GM12873 (cell line): Measurements from ENCODE around the gene GYG1.

Experiments
- TF ChIP-seq, protein P1 (sequence below): IDR thresholded peaks from 2 replicates; pipeline ENCODE4 v1.5.1; 2012; ENCODE audit warnings: low read depth, mild to moderate bottlenecking, moderate library complexity, low read length, control low read depth; ENCODE audit not compliant: insufficient read depth; ENCODE audit errors: missing control alignments

Gene GYG1

DNA sequence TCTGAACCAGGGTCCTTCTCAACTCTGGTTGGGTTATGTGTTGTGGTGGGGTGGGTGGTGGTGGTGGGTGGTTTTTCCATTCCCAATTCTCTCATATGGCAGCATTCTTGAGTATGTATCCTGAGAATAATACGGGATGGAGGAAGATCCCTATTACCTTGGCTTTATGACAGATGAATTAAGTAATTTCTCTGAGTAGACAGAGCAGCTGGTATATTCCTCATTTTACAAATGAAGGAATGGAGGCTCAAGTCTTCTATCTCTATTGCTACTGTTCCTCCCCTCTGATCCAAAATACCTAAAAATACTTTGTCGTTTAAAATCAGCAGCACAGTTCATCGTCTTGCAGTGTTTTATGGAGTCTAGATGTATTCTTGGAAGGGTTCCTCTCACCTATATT, 10.4 kb downstream of the GYG1 start:
- TF ChIP-seq, protein P1, sequence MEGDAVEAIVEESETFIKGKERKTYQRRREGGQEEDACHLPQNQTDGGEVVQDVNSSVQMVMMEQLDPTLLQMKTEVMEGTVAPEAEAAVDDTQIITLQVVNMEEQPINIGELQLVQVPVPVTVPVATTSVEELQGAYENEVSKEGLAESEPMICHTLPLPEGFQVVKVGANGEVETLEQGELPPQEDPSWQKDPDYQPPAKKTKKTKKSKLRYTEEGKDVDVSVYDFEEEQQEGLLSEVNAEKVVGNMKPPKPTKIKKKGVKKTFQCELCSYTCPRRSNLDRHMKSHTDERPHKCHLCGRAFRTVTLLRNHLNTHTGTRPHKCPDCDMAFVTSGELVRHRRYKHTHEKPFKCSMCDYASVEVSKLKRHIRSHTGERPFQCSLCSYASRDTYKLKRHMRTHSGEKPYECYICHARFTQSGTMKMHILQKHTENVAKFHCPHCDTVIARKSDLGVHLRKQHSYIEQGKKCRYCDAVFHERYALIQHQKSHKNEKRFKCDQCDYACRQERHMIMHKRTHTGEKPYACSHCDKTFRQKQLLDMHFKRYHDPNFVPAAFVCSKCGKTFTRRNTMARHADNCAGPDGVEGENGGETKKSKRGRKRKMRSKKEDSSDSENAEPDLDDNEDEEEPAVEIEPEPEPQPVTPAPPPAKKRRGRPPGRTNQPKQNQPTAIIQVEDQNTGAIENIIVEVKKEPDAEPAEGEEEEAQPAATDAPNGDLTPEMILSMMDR: no peak

DNA sequence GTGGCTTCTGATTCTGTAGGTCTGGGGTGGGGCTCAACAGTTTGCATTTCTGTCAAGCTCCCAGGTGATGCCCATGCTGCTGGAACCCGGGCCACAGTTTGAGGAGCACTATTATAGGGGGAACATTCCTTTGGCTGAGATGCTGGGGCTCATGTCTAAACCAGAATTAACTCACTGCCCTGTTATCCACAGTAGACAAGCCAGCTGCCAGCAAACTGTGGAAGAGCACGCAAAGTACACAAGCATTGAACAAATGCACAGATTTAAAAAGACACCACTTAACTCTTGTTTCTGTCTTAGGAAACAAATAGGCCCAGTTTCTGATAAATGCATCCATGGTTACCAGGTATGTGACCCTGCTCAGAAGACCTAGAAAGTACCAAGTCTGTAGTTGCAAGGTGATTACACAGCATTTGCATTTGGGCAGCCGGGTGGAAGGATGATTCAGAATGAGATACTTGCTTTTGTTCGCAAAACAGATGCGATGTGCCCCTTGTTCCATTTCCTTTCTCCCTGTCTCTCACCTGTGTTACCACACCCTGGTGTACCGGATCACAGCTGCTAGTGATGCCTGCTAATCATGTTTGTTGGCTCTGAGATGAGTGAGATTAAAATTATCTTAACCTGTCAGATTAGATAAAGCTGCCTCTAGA, 12.4 kb downstream of the GYG1 start:
- TF ChIP-seq, protein P1: no peak

DNA sequence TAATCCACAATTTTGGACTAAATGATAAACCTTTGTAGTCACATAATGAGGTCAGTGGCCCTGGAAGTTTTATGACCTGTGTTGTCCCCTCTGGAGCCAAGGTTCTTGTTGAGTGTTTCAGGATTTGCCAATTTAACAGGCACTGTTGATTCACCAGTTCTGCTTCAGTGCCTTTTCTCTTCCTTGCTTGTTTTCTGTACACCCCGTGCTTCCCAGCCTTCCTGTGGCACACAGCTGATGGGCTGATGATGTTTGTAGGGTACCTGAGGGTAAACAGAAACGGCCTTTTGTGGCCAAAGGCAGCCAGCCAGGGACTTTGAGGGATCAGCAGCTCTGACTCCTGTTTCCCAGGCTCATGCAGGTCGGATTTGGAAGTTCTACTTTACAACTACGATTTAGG, 13.3 kb downstream of the GYG1 start:
- TF ChIP-seq, protein P1: no peak

DNA sequence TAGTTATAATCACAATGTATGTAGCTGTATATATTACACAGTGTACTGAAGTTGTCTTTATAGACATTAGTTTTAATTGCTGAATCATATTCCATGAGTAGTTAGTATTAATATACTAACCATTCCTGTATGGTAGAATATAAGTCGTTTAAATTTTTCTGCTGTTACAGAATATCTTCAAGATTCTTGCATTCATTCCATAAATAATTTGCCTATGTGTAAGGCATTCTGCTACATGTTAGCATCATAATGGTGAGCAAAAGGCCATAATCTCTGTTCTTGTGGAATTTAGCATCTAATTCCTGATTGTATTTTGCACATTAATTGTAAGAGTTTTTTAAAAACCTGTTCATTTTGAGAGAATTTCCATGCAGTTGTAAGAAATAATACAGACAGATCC, 14.1 kb downstream of the GYG1 start:
- TF ChIP-seq, protein P1: no peak

DNA sequence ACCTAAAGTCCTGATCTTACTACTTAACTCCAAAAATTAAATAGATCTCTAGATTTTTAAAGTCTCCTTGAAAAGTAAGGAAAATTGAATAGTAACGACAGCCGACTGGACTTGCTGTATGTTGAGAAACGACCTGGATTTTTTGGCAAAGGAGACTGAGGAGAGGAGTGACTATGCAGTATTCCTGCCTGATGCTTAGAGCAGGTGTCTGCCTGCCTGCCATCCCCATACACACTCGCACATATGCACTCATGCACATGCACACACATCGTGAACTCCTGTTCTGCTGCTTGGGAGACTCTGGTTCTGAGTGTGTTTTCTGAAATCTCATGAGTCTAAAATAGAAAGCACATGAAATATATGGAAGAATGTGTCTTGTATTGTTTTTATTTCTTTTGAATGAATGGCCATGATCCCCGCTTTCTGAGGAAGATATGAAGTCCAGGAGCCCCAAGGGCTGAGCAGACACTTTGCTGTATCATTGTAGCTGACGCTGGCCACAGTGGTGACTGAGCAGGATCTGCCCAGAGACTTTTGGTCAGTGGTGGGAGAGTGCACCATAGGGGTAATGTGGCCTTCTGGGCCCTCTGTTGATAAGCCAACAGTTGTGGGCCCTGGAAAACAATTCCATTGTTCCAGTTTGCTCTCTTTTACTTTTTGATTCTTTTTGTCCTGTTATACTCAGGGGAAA, 16.4 kb downstream of the GYG1 start:
- TF ChIP-seq, protein P1: no peak

DNA sequence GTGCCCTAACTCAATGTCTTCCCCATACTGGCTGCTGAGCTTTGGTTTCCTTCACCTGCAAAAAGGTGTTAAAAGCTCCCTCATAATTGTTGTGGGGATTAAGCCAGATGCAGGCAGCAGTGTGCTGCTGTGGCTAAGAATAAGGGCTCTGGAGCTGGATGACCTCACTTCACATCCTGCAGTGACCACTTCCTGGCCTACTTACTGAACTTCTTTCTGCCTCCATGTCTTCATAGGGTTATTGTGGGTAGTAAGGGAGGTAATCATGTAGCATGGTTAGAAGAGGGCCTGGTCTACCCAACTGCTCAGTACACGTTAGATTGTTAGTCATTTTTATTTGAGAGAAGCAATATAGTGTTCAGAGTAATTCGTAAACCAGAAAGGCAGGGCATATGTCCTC, 18.4 kb downstream of the GYG1 start:
- TF ChIP-seq, protein P1: no peak

DNA sequence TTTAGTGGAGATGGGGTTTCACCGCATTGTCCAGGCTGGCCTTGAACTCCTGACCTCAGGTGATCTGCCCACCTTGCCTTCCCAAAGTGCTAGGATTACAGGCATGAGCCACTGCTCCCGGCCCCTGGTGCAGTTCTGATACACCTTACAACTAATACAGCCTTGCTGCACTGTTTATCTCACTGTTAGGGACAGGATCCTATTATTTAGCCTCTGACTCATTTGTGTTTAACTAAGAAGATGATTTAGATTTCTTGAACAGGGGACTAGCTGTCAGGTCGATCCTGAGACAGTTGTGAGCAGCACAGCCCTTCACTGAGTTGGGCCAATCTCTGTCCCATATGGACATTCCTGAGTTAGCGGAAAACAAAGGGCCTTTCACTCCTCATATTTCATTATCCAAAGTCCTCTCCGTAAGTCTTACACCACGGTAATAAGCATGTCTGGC, 19.2 kb downstream of the GYG1 start:
- TF ChIP-seq, protein P1: no peak
